IPS-NIHi7 (cell line): ENCODE data around the gene MCL1.
"Not testable (repeated sequence)": the region's sequence is repeated elsewhere in the genome, so short reads cannot be mapped to it uniquely, and the experiment has no call there.

Experiments used
- DNase-seq: peaks from one replicate; pipeline ENCODE4 v3.0.0; 2012; ENCODE audit warnings: mixed read lengths; ENCODE audit errors: extremely low spot score

The MCL1 gene

DNA sequence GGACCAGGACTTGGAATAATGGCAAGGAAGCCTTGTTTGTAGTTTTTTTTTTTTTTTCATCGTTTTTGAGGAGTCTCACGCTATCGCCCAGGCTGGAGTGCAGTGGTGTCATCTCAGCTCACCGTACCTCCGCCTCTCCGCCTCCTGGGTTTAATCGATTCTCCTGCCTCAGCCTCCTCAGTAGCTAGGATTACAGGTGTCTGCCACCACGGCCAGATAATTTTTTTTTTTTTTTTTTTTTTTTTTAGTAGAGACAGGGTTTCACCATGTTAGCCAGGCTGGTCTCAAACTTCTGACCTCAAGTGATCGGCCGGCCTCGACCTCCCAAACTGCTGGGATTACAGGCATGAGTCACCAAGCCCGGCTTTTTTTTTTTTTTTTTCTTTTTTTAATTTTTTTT, 23.0 kb upstream of the MCL1 start:
- not testable (repeated sequence) for DNase-seq

- no peak for DNase-seq
Measured at GRCh38 chr1:150601540-150601939, 22.1 kb upstream of the MCL1 start.

DNA sequence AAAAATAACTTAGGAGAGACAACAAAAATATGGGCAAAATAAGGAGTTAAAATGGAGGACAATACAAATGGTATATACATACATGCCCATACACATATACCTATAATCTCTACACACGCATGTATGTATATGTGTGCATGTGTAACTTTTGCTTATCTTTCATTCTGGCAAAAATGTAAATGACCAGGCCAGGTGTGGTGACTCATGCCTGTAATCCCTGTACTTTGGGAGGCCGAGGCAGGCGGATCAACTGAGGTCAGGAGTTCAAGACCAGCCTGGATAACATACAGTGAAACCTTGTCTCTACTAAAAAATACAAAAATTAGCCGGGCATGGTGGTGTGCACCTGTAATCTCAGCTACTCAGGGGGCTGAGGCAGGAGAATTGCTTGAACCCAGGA, 18.9 kb upstream of the MCL1 start:
- DNase-seq = not testable (repeated sequence)

DNA sequence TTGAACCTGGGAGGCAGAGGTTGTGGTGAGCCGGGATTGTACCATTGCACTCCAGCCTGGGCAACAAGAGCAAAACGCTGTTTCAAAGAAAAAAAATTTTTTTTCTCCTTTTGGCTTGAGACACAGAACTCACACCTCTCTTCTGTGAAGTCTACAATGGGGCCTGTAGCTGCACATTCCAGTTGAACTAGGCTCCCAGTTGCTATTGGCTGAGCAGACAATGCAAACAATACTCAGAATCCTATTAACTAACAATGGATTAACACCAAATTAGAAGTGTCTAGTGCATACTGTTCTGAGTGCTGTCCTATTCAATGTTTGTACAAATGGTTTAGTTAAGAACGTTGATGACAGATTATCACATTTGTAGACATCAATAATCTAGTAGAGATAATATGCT, 17.6 kb upstream of the MCL1 start:
- DNase-seq = no peak

DNA sequence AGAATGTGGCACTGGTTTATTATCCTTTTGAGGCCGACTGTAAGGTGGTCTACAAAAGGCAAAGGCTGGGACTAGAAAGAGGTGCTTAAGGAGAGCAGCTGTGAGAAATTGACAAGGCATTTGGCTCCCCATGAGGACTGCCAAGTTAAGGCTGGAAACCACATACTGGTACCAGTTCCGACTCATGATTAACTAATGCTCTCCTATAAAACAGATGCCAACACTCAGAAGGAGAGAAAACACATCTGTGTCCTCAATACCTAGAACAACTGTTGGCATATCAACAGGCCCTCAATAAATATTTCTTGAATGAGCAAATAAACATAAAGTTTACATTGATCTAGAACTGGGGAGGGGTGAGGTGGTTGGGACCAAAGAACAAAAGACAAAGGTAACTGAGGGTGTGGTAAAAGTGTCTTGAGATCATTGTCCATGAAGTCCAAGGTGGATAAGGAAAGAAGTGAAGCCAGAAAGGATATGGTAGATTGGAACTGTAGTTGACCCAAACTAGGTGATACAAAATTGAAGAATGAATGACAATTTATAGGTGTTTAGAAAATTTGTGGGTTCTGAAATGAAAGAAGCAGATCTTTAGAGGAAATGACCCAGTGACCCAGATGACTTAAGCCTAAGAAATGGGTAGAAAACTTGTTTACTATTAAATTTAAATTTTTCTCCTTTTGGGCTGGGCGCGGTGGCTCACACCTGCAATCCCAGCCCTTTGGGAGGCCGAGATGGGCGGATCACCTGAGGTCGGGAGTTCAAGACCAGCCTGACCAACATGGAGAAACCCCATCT, 16.9 kb upstream of the MCL1 start:
- no peak for DNase-seq

DNA sequence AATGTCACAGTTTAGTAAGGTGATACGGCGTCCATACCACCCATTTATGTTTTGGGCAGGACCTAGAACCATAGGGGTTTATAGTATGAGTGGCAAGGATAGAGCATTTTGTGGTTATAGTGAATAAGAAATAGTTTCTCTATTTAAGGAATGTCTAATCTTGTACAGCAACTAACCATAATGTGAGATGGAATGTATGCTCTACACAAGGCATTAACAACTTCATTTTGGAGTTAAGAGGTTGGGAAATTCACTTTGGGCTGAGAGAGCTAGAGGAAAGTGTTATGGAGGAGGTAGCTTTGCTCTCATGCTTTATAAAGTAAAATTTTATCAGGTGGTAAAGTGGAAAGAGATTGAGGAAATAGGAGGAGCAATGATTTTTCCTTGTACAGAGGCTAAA, 3.0 kb upstream of the MCL1 start:
- DNase-seq = no peak

DNA sequence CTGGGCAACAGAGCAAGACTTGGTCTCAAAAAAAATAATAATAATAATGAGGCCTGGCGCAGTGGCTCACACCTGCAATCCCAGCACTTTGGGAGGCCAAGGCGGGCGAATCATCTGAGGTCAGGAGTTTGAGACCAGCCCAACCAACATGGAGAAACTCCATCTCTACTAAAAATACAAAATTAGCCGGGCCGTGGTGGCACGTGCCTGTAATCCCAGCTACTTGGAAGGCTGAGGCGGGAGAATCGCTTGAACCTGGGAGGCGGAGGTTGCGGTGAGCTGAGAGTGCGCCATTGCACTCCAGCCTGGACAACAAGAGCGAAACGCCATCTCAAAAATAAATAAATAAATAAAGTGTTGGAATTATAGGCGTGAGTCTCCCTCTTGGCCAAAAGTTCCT, 2.6 kb upstream of the MCL1 start:
- not testable (repeated sequence) for DNase-seq

DNA sequence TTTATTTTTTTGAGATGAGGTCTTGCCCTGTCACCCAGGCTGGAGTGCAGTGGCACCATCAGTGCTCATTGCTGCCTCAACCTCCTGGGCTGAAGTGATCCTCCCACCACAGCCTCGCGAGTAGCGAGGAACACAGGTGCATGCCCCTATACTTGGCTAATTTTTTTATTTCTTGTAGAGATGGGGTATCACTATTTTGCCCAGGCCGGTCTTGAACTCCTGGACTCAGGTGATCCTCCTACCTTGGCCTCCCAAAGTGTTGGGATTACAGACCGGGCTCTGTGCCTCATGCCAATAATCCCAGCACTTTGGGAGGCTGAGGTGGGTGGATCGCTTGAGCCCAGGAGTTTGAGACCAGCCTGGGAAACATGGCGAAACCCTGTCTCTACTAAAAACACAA, 2.0 kb upstream of the MCL1 start:
- DNase-seq = not testable (repeated sequence)

- not testable (repeated sequence) for DNase-seq
Measured at GRCh38 chr1:150580966-150581365, 1.6 kb upstream of the MCL1 start.

DNA sequence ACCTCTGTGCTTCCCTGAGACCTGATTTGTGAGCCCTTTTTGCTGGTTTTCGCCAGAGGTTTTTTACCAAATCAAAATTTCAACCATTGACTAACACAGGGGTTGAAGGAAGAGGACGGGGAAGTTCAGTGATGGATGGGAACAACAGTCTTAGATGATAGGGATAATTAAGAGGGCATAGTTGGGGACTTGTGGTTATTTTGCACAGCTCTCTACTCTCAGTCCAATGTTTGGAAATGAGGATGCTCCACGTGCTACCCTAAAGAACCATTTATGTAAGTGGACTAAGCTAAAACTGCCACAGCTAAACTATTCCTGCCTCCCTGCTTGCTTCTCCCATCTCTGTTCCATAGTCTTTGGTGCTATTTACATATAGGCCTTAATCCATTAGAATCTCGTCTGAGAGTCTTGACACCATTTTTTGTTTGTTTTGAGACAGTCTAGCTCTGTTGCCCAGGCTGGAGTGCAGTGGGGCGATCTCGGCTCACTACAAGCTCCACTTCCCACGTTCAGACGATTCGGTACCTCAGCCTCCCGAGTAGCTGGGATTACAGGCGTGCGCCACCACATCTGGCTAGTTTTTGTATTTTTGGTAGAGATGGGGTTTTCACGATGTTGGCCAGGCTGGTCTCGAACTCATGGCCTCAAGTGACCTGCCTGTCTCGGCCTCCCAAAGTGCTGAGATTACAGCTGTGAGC, 684 bp upstream of the MCL1 start:
- DNase-seq = no peak

GRCh38 chr1:150578272-150579109, 919 bp downstream of the MCL1 start:
- no peak for DNase-seq

- DNase-seq = no peak
Measured at GRCh38 chr1:150577557-150578271, 1.7 kb downstream of the MCL1 start.

DNA sequence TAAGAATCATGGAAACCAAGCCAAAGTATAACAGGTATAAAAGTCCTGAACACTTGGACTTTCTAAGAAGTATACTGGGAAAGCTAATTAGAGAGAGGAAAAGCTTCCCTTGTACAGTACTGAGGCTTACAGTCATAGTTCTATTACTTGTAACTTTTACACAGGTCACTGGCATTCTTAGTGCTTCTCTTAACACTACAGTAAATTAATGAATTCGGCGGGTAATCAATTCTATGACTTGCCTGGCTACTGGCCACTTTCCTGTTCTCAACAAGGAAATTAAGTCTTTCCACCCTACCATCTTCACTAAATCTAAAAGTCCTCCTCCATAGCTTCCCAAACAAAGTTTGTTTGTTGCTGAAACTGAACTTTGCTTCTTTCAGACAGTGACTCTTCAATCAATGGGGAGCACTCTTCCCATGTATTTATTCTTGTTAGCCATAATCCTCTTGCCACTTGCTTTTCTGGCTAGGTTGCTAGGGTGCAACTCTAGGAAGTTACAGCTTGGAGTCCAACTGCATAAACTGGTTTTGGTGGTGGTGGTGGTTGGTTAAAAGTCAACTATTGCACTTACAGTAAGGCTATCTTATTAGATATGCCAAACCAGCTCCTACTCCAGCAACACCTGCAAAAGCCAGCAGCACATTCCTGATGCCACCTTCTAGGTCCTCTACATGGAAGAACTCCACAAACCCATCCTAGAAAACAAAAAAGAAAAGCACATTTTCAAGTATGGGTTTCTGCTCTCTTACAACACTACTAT, 2.4 kb downstream of the MCL1 start:
- no peak for DNase-seq

- DNase-seq = no peak
Measured at GRCh38 chr1:150576367-150576711, 3.1 kb downstream of the MCL1 start.

DNA sequence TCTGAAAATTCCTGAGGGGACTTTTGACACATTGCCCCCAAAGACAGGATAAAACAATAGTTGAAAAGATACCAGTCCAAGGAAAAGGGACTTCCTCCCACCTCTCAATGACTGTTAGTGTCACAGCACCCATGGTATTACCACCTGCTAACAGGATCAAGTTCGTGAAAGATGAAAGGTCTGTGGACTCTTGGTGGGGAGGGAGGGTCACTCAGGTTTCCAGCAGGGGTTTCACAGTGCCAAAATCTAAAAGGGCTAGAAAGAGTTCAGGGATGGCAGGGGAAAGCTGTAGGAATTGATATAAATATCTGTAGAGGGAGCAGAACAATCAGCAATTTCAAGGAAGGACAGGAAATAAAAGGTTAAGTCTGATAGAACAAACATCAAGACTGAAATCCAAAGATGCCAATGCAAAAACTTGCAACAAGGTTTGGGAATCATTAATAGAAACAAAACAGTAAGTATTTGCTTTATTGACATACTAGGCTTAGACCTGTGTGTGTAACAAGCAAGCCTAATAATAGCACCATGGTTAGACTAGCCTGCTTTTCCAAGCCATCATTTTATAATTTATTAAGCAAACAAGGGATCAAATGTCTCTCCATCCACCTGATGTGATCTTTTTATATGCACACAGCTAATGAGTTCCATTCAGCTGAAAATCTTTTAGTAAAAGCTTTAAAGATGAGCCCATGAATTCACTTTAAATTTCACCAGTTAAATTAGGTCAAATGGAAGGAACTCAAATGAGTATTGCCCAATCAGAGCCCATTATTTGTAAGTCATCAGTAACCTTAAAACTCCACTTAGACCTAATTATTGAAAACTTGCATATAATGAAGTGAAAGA, 3.7 kb downstream of the MCL1 start:
- DNase-seq = no peak

DNA sequence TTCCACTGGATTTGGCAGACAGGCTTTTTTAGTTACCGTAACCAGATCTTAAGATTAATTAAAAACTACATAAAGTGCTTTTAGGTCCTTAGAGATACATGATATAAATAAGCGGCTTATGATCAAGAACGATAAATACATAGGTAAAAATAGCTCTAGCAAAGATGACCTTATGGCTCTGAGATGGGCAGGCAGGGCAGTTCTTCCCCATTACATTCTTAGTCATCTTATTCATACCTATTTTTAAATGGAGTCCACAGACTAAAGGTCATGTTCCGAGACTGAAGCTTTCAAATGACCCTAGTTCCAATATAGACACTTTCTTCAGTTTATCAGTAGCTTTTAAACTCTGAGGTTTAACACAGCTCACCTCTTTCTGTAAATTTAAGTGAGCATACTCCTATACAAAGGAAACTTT, 4.3 kb downstream of the MCL1 start:
- DNase-seq = no peak

DNA sequence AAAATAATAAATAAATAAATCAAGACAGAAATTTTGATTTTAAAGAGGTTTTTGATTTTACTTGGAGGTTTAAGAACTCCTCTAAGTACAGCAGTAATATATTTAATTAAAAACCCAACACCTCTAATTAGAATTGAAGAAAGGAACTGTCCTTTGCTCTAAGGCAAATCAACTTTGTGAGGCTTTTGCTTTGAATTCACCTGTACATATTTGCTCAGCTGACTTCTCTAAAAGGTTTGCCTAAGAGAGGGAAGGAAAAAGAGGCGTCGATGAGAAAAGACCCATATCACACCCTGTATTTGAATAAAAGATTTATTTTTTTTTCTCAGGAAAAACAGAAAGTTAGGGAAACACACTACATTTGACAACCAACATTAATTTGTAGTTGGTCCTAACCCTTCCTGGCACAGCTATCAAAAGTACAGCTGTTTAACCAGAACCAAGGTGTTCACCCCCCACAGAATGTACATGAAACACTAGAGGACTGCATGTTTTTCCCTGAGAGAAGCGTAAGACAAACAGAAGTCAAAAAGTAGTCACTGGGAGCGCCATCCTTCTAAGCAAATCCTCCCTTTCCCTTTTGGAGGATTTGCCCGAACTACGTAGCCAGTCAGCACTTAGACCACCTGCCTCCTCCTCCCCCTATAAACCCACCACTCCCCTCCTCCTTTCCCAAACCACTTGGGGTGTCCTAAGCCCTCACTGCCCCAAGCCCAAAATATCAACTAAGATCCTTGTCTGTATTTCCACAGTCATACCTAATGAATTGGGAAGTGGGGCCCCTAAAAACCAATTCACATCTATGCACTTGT, 4.9 kb downstream of the MCL1 start:
- no peak for DNase-seq

DNA sequence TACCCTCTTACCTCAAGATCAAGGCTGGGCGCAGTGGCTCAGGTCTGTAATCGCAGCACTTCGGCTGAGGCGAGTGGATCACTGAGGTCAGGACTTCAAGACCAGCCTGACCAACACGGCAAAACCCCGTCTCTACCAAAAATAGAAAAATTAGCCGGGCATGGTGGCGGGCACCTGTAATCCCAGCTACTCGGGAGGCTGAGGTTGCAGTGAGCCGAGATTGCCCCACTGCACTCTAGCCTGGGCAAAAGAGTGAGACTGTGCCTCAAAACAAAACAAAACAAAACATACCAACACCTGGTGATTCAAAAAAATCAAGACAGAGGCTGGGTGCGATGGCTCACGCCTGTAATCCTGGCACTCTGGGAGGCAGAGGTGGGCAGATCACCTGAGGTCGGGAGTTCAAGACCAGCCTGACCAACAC, 5.8 kb downstream of the MCL1 start:
- not testable (repeated sequence) for DNase-seq

GRCh38 chr1:150572918-150573647, 6.3 kb downstream of the MCL1 start:
- DNase-seq = no peak
